ENCODE data around the gene XPO4.
"Not testable (repeated sequence)": the region's sequence is repeated elsewhere in the genome, so short reads cannot be mapped to it uniquely, and the experiment has no call there.

XPO4 gene

DNA sequence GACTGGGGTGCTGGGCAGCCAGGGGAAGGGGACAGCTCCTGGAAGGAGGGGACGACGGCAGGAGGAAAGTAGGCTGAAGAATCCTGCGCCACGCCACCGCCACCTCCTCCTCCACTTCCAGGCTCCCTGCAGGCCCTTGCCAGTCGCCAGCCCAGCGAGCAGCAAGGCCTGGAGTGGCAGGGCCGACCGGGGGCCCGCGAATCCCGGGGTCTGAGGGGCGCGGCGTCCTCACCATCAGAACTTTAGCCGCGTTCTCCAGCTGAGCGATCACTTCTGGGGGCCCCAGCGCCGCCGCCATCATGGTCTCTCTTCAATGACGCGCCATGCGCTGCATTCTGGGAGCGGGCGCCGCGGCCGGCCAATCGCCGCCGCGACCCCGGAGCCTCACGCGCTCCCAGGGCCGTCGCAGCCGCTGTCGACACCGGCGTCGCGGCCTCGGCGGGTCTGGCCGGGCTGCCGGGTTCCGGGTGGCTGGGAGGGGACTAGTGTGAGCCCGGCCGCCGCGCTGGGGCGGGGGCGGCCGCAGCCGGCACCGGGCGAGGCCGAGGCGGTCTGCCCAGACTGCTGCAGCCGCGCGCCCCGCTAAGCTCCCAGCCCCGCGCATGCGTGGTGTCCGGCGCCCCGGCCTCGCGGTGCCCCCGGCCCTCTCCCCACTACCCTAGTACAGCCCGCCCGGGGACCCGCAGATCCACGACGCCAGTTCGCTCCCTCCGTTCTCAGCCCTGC, at the start of gene XPO4:
Gene XPO4 (minus strand): TSS at position 309 of the 726 bp plus-strand sequence. CDS start 8 bp downstream, at position 301.
- DNase-seq: peak; percentile 55

DNA sequence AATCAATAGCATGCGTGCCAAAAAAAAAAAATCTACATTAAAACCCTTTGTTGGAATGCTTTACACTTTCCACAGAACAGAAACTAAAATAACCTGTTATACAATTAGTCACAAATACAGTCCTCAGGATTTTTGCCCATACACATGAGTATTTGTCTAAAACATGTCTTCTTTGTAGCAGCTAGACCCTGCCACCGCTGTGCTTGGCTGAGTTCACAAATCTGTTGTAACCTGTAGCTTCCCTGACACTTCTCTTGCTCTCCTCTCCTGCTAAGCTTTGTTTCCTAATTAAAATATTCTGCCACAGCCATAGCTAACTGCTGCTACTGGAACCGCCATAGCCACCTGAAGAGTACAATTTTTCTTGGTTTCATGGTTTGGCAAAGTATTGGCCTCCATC, 45.5 kb upstream of the XPO4 start:
- not testable (repeated sequence) for DNase-seq

DNA sequence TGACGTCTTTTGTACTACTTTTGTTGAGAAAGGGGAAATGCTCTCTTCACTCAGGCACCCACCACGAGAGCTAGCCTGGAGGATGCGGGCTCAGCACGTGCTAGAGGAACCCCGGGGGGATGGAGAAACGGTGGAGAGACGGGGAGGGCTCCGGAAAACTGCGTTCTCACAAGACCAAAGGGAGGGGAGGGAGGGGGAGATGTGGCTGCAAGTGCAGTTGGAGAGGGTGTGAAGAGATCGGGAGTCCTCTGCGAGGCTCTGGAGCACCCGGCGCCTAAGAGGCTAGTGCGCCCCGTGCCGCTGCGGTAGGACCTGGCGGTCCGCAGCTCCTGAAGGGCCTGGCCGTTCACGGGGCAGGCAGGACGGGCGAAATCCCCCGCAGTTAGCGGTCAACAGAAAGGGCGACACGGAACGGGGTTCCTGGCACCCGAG, 43.4 kb upstream of the XPO4 start:
- peak; percentile 74 for DNase-seq

DNA sequence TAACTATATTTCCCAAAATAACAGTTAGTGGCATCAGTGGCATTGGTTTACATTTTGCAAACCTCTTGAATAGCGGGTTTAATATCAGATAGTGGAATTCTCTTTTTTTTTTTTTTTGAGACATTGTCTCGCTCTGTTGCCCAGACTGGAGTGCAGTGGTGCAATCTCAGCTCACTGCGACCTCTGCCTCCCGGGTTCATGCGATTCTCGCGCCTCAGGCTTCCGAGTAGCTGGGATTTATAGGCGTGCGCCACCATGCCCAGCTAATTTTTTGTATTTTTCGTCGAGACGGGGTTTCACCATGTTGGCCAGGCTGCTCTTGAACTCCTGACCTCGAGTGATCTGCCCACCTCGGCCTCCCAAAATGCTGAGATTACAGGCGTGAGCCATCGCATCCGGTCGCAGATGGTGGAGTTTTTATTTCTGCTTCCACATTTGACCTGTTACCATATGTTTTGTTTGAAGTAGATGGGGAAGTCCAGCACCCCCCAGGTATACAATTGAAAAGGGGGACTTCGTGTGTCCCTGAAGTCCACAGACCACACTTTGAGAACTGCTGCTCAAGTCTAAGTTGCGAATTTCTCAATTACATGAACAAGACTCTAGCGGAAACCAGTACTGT, 40.5 kb upstream of the XPO4 start:
- no peak for DNase-seq

DNA sequence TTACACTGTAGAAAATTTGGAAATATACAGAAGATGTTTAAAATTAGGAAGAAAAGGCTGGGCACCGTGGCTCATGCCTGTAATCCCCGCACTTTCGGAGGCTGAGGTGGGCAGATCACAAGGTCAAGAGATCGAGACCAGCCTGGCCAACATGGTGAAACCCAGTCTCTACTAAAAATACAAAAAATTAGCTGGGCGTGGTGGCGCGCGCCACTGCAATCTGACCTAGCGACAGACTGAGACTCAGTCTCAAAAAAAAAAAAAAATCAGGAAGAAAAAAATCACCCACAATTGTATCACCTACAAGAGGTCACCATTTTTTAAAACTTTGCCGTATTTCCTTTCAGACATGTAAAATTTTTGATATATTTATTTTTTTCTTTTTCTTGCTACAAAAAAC, 38.0 kb upstream of the XPO4 start:
- not testable (repeated sequence) for DNase-seq

DNA sequence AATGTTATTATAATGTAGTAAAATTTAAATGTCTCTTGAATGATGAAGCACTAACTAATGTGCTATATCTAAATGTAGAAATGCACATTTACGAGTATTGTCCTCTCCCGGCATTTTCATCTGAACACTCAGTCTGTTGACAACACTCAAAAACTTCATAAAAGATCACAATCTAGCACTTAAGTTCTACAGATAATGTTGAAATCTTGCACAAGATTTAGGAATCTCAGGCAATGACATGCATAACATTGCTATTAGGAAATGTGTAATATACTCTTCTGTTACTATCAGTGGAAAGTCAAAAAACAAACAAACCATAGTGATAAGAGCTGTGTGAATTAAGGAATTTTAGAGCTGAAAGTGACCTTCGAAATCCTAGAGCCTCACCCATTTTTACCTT, 37.5 kb upstream of the XPO4 start:
- DNase-seq: no peak

DNA sequence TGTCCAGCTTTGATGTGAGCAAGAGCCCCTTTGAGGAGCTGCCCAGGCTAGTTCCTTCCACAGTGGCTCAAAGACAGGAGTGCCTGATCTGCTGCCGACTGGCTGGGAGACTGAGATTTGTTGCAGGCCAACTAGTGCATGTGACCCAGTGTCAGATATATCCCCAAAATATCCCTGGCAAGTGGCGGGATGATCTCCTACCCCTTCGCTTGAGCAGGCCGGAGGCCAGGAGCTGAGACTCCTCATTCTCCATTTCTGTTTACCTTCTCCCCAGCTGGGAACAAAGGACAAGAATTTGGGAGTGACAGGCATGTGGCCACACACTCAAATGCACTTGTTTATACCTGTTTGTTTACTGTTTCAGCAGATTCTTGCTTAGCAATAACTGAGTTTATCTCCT, 37.1 kb upstream of the XPO4 start:
- no peak for DNase-seq

DNA sequence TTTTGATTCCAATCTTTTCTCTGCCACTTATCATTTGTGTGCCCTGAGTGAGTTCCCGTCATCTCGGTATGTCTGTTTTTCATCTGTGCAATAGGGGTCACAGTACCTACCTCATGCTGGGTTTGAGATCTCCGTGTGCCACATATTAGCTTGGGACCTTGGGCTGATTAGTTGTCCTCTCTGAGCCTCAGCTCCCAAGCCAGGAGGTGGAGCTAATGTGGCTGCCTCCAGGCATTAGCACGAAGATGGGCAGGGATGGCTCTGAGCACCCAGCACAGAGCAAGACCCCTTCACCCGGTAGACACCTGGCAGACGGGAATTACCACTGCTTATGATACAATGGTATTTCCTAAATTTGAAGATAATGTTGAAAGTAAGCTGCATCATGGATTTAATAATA, 35.8 kb upstream of the XPO4 start:
- no peak for DNase-seq

DNA sequence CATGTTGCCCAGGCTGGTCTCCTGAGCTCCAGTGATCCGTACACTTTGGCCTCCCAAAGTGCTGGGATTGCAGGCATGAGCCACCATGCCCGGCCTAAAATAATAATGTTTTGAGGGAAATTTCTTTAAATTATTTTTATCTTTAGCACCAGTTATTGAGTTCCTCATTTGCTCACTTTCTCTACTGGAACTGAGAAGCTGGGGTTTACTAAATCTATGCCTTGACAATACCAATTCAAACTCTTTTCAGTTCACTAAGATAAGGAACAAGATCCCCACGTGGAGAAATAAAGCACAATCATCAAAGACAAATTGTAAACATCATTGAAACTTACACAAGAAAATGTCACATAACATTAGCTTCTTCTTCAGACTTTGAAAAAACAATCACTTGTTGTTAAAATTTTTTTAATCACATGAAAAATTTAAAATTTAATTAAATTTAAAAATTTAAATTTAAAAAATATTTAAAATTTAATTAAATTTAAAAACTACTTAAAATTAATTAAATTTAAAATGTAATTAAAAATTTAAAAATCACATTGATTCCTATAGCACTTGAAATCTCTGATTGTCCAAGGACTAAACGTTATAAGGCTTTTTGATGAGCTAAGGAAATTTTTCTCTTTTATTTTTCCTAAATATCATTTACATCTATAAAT, 25.2 kb upstream of the XPO4 start:
- no peak for DNase-seq

DNA sequence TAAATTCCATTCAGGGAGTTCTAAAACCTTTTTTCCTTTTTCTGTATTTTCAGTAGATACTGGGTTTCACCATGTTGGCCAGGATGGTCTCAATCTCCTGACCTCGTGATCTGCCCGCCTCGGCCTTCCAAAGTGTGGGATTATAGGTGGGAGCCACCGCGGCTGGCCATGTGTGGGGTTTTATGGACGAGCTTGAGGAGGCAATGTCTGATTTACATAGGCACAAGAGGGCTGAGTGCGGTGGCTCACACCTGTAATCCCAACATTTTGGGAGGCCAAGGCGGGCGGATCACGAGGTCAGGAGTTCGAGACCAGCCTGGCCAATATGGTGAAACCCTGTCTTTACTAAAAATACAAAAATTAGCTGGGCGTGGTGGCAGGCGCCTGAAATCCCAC, 22.8 kb upstream of the XPO4 start:
- not testable (repeated sequence) for DNase-seq

DNA sequence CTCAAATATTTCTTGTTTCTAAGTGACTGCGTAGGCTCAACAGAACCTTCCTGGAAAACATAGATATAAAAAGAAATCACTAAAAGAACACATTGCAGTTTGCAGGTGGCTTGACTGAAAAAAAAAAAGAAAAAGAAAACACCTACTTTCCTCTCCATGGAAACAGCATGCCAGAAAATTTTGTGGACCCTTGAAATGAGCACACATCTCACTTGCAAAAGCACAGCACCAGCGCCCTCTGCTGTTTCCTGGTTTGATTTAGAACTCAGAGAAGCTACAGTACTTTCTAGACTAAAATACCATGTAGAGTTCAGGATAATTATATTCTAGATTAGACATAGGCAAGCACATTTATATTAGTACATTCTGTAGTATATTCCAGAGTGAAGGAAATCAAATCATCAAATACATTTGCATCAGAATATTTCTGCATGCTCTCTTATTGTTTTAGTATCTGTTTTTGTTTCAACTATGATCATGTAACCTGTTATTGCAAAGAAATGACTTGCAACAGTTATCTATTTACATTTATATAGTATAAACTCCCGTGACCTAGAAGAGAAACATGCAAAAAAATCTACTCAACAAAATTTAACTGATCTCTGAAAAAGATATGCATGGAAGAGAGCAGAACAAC, 22.3 kb upstream of the XPO4 start:
- peak; percentile 52 for DNase-seq

DNA sequence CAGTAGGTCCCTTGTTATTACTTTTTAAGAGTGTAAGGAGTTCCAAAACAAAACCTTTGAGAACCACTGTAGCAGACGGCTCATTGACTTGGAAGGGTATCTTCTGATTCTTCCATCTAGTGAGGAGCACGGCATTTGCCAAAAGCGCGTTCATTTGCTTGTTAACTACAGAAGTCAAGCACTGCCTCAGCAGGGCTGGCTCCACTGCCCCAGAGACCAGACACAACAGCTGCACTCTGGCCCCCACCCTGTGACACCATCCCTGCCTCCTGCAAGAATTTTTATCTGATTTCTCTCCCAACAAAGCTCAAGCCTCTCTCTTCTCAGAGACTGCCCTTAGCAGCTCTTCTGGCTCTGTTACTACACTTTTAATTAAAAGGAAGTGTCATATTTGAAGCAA, 20.7 kb upstream of the XPO4 start:
- DNase-seq: no peak

DNA sequence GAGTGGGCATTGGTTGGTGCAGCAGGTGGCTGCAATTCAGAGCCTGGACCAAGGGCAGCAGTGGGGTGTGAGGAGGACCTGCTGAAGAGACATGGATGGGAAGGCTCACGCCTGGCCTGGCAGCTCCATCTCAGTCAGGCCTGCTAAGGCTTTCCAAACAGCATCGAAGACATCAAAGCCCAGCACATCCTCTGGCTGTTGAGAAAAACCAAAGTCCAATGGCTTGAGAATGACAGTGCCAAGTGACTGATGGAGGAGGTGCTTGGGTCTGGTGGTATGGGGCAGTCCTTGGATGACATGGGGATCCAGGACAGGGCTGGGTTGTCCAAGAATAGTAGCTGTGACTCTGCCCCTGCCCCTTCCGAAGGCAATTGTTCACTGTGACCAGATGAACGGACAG, 19.0 kb upstream of the XPO4 start:
- no peak for DNase-seq

DNA sequence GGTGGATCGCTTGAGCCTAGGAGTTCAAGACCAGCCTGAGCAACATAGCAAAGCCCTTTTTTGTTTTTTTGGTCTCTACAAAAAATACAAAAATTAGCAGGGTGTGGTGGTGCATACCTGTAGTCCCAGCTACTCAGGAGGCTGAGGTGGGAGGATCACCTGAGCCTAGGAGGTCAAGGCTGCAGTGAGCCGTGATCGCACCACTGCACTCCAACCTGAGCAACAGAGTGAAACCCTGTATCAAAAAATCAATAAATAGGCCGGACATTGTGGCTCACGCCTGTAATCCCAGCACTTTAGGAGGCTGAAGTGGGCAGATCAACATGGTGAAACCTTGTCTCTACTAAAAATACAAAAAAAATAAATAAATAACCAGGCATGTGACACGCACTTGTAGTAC, 13.1 kb upstream of the XPO4 start:
- DNase-seq: not testable (repeated sequence)

DNA sequence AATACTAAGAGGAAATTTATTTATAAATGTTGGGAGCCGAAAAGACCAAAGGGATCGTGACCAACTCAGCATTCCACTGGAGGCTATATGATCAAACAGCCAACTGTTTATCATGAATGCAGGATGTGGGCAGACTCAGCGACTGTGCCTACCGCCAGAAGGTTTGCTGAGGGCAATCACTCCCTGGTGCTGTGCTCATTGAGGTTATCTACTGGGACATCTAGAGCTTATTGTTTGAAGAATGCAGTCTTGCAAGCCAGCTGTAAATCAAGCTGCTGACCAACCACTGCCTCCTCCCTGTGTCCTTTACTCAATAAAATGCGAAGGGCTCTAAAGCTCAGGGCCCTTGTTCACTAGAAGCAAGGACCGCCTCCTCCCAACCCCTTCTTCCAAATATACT, 8.5 kb upstream of the XPO4 start:
- DNase-seq: no peak

DNA sequence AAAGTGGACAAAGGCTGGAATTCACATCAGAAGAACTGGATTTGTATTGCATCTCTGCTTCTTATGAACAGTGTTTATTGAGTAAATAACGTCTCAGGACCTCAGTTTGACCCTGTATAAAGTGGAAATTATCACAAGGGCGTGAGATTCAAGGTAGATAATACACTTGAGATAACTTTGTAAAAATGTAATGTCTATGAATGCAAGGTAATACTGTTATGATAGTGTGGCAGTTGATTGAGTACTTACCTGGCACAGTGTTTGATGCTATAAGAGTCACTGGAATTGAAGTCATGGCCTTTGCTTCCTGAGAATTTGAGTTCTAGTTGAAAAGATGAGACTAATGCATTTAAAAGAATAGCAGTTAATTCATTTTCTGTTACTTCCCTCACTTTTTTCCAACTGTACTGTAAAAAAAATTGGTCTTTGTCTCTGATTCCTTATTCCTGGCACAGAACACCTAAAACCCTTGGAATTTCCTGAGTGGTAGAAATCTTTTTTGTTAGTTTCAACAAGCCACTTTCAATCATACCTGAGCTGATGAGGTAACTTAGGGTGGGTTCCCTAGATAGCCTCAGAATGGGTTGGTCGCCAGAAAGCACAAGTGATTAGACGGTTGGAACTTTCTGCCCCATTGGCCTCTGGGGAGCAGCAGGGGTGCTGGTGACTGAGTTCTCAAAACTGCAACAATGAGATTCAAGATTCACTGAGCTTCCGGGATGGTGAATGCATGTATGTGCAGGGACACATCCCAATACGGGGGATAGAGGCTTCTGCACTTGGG, 6.4 kb upstream of the XPO4 start:
- no peak for DNase-seq

DNA sequence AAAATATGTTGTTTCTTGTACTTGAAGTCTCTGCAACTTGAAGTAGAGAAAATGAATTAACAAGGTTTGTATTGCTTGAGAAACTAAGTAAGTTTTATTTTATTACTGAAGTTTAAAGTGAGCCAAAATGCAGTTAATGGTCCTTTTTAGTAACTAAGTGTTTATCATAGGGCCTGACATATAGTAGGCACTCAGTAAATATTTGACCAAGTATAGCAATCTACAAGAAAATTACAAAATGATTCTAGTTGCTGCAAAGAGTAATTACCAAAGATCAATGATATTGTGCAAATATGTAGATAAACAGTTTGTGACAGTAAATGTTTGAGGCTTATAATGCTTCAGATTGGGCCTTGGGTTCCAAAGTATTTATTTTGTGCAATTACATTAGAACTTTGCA, 2.4 kb upstream of the XPO4 start:
- no peak for DNase-seq

DNA sequence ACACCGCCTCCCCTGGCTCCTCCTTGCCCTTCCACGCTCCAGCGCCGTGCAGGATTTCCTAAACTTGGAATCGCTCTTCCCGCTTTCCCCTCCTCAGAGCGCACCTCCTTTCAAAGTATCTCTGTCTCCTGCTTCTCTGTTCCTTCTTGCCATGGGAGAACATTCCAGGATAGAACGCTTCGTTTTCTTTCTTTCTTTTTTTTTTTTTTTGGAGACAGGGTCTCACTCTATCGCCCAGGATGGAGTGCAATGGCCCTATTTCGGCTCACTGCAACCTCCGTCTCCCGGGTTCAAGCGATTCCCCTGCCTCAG, 574 bp upstream of the XPO4 start:
- no peak for DNase-seq

DNA sequence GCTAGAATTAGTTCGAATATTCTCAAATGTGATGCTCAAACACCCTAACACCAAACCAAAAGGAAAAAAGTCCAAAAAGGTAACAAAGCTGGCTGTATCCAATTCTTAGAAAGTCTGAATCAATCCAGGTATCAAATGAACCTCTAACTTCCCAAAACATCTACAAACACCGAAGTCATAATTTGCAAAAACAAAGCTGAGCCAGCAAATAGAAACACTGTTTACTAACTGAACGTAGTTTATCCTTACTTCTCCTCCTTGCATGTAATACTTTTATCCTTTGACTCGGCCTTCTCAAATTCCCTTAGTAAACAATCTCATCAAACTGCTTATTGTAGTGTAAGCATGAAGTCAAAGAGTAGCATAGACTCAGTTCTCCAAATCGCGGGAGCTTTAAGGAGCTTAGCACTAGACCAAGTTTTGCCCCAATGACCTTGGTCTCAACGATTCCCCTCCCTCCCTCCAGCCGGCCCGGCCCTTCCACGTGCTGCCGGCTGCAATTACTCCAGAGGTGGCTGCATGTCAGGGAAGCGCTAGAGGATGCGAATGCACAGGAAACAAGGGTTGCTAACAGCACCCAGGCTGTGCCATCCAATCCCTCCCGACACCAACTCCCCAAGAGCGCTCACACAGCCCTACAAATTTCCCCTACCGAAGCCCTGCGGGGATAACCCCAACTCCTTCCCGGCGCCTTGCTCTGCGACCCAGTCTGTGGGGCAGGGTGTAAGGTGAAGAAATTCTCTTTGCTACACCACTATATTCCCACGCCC, 693 bp downstream of the XPO4 start:
- DNase-seq: peak; percentile 68

DNA sequence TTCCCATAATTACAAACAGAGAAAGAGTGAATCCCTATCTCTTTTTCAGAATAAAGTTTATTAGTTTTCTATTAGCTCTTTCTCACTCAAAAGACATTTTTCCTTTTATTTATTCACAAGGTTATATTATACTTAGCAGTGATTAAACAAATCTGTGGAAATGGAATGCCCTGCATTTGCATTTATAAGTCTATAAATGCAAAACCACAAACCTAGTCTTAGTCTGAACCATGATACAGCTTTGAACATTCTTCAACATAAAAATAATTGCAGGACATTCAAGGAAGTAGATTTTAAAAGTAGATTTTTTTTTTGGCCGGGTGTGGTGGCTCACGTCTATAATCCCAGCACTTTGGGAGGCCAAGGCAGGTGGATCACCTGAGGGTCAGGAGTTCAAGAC, 8.3 kb downstream of the XPO4 start:
- DNase-seq: no peak

DNA sequence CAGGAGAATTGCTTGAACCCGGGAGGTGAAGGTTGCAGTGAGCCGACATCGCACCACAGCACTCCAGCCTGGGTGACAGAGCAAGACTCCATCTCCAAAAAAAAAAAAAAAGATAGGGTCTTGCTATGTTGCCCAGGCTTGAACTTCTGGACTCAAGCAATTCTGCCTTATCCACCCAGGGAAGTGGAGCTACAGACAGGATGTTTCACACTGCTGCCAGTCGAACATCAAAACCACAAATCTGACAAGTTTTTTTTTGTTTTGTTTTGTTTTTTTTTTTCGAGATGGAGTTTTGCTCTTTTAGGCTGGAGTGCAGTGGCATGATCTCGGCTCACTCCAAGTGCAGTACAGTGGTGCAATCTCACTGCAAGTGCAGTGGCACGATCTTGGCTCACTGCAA, 10.8 kb downstream of the XPO4 start:
- no peak for DNase-seq

DNA sequence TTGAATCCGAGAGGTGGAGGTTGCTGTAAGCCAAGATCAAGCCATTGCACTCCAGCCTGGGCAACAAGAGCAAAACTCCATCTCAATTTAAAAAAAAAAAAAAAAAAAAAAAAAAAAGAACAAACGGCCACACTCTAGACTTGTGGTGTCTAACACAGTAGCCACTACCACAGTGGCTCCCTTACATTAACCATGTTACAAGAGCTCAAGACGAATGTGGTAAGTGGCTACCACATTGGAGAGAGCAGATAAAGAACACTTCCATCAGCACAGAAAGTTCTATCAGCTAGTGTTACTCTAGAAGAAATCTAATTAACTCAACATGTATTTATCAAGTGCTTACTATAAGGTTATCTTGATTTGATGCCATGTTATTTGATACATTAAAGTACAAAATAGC, 11.5 kb downstream of the XPO4 start:
- no peak for DNase-seq
